PC-9 (cell line): ENCODE data around the gene DNAAF9.

Source experiments
- CTCF ChIP-seq: fragments of 200-600 bp; sonication (generic); conservative IDR thresholded peaks from 2 replicates; pipeline ENCODE4 v1.6.1; 2017; ENCODE audit warnings: mixed run types, antibody characterized with exemption, mild to moderate bottlenecking, moderate library complexity
- EZH2 ChIP-seq: fragments of 200-600 bp; sonication (generic); IDR thresholded peaks from 2 replicates; pipeline ENCODE4 v1.8.0; 2017; ENCODE audit warnings: antibody characterized with exemption, low read depth

GRCh38 chr20:3409417-3409816, 1.9 kb upstream of the DNAAF9 start:
- TF ChIP-seq CTCF (no peak), EZH2 (no peak)
